ENCODE measurements around the gene UFC1.
A peak's percentile ranks its signal among the peaks of the same experiment; 100 is the strongest.
"Not testable (repeated sequence)": the region's sequence is repeated elsewhere in the genome, so short reads cannot be mapped to it uniquely, and the experiment has no call there.

The UFC1 gene

DNA sequence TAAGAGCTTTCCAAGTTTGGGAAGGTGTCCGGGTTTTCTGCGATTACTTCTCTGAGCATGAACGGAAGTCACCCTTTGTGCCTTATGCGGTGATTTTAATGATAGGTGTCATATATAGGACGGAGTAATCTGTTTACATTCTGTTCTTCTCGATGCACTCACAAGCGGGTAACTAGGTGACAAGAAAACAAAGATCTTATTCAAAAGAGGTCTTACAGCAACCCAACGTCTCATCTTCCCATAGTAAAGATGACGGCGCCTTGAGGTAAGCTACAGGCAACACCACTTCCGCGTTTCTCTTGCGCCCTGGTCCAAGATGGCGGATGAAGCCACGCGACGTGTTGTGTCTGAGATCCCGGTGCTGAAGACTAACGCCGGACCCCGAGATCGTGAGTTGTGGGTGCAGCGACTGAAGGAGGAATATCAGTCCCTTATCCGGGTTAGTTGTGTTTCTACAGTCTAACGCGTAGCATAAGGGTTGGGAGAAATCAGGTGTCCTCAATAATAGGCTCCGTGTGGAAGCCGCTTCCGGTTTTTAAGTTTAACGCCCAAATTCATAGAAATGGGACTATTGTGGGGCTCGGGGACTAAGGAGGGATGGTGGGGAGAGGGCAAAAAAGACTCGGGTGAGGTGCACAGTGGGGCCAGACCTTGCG is at the start of gene UFC1:
Gene UFC1 (plus strand): TSS at position 297 of the 656 bp plus-strand sequence. CDS start 20 bp downstream, at position 317.
- DNase-seq = peak; percentile 91

DNA sequence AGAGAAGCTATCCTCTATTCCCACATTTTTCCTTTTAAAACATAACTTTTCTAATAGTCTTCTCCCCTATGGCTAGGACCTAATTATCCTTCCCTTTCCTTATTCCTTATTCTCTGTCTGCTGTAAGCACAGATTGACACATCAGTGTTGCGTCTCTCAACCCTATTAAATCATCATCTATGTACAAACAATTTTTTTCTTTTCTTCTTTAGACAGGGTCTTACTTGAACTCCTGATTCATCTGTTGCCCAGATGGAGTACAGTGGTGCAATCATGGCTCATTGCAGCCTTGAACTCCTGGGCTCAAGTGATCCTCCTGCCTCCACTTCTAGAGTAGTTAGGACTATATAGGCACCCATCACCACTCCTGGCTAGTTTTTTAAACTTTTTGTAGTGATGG is 47.3 kb upstream of the UFC1 start:
- no peak for DNase-seq

DNA sequence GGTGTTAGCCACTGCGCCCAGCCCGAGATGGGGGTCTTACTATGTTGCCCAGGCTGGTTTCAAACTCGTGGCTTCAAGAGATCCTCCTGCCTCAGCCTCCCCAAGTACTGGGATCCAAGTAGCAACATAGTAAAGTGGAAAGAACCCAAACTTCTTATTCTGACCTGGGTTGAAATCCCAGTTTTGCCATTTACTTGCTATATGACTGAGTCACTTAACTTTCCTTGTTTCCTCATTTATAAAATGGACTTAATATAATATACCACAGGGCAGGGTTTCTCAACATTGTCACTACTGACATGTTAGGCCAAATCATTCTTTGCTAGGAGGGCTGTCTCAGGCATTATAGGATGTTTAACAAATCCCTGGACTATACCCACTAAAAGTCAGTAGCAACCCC is 42.7 kb upstream of the UFC1 start:
- DNase-seq = no peak

DNA sequence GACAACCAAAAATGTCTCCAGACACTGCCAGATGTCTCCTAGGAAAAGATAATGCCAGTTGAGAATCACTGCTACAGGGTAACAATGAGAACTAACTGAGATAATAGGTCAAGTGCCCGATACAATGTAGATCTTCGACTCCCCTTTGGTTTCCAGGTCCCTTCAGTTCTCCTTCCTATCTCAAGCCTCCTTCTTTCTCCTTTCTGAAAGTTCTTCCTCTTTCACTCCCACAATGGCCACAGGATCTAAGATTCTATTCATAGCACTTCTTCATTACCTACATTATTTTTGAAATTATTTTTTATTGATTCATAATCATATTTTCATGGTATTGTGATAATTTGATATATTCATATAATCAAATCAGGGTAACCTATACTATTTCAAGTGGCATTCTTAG is 42.3 kb upstream of the UFC1 start:
- no peak for DNase-seq

DNA sequence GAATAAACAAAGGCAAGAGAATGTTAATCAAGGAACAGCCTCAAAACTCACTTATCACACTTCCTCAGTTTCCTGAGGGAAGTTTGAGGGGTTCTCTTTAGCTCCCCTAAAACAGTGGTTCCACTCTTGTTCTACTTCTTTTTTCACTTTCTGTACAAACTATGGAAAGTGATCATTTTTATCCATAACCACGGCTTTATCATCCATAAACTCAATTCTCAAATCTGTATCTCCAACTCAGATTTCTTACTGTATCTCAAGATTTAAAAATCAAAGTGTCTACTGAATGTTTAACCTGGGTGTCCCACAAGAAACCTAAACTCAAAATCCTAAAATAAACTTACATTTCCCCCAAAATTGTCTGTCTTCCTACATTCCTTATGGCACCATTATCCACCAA is 39.9 kb upstream of the UFC1 start:
- no peak for DNase-seq

DNA sequence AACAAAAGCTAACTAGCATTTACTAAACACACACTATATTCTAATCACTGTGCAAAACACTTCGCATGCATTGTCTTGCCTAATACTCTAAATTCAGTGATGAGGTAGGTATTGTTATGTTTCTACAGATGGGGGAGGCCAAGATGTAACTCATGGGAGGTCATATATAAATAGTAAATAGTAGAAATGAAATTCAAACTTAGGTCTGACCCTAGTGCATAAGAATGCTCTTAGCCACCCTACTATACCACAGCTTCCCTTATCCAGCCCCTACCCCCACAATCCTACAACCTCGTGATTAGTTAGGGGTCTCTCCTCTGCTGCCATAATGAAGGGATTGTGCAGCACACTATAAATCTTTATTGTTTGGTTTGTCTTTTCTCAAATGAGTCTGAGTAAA is 39.2 kb upstream of the UFC1 start:
- DNase-seq = no peak

DNA sequence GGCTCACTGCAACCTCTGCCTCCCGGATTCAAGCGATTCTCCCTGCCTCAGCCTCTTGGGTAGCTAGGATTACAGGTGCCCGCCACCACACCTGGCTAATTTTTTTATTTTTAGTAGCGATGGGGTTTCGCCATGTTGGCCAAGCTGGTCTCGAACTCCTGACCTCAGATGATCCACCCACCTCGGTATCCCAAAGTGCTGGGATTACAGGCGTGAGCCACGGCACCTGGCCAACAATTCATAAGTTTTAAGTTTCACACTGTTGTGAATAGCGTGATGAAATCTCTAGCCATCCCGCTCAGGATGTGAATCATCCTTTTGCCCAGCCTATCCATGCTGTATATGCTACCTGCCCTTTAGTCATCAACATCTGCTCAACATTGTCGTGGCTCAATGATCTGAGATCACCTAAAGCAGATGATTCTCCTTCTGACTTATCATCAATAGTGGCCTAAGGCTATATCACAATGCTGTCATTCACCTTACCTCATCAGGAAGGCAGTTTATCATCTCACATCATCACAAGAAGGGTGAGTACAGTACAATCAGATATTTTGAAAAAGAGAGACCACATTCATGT is 38.6 kb upstream of the UFC1 start:
- peak; percentile 79 for DNase-seq

DNA sequence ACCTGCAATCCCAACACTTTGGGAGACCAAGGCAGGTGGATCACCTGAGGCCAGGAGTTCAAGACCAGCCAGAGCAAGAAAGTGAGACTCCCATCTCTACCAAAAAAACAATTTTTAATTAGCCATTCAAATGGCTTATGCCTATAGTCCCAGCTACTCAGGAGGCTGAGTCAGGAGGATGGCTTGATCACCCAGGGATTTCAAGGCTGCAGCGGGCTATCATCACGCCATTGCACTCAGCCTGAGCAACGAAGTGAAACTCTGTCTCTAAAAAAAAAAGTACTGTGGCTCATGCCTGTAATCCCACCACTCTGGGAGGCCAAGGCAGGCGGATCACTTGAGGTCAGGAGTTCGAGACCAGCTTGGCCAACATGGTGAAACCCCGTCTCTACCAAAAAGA is 37.8 kb upstream of the UFC1 start:
- DNase-seq = not testable (repeated sequence)

- DNase-seq = peak; percentile 75
Observed at GRCh38 chr1:161117759-161118581, 35.8 kb upstream of the UFC1 start, which contains the start of the genes NIT1 and PFDN2. NIT1 (plus strand) TSS chr1:161118105; CDS start chr1:161118177, 72 bp downstream. PFDN2 (minus strand) TSS chr1:161118037; CDS start chr1:161118026, 11 bp downstream.

DNA sequence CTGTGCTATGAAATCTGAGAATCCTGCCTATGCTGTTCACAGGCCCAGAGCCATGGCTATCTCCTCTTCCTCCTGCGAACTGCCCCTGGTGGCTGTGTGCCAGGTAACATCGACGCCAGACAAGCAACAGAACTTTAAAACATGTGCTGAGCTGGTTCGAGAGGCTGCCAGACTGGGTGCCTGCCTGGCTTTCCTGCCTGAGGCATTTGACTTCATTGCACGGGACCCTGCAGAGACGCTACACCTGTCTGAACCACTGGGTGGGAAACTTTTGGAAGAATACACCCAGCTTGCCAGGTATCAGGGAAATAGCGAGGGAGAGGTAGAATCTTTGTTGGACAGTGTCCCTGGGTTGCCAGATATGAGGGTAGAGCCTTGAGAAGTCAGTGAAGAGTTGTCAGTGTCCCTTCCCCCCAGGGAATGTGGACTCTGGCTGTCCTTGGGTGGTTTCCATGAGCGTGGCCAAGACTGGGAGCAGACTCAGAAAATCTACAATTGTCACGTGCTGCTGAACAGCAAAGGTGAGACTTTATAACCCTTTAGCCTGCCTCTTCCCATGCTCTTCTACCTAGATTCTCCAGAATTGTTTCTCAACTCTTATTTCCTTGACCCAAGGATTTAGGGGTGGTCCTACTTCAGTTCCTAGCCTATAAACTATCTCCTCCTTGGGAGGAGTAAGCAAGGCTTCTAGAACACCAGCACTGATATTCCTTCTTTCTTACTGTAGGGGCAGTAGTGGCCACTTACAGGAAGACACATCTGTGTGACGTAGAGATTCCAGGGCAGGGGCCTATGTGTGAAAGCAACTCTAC is 34.5 kb upstream of the UFC1 start:
- peak; percentile 61 for DNase-seq

DNA sequence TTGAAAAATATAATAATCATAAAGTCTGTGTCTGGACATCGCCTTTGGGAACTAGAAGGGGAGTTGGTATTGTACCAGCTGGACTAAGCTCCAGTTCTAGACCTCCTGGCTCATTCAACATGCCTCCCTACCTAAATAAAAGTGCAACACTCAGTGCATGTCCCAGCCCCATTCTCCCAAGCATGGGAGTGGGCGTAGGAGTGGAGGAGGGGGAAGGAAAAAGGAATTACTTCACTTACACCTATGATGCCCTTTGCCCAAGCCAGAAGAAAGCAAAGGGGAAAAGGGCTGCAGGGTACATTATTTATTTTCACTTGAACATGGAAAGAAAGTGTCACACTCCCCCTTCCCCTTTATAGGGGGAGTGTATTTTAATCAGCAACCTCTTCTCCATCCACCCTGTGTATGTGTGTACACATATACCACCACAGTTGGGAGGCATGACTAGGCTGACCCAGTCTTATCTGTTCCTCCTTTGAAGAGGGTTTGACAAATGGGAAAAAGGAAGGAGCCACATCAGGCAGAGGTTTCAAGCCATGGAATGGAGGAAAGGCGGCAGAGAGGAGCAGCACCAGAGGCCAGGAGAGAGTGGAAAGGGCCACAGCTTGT is 32.6 kb upstream of the UFC1 start:
- DNase-seq = no peak

- no peak for DNase-seq
Observed at GRCh38 chr1:161121834-161122233, 31.9 kb upstream of the UFC1 start.

- no peak for DNase-seq
Observed at GRCh38 chr1:161122967-161123366, 30.8 kb upstream of the UFC1 start.

DNA sequence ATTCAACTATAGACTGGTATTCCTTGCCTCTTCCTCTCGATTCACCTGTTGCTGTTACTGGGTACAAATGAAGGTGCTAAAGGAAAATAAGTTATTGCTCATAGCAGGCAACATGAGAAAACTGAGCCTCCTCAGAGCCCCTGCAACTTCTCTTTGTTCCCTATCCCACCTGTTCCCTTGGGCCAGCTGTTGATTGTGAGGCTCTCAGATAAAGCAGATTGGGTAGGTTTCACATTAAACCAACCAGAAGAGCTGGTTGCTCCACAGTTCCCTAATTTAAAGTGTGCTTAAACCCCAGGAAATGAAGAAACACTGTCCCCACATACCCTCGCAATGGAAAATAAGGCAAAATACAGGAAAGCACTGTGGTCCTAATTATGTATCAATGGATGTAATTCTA is 26.1 kb upstream of the UFC1 start:
- no peak for DNase-seq

DNA sequence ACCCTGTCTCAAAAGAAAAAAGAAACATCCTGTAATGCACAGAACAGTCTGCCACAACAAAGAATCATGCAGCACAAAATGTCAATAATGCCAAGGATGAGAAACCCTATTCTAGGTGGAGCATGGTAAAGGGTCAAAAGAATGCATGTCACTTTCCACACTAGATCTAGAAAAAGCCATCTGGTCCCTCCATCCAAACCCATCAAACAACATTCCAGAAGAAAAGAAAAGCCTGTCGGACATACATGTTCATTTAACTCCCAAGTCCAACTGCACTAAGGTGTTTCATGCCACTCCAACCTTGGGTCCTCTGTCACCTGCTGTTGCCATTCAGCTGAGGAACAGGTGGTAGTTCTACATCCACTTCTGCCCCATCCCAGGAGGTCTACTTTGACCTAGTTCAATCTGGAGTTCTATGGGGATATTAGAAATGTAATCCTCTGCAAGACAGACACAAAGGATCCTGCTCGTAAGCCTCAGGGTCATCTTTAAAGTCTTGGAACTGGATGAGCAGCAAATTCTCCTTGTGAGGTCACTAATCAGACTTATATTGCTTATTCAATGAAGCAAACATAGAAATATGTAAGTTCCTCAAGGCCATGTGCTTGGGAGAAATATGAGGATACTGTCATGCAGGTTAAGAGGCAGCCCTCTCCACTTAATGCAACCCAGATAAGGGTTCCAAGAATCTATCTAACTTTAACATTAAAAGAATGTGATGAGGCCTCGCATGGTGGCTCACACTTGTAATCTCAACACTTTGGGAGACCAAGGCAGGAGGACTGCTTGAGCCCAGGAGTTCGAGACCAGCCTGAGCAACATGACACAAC is 25.0 kb upstream of the UFC1 start:
- no peak for DNase-seq

- no peak for DNase-seq
Observed at GRCh38 chr1:161130266-161130665, 23.5 kb upstream of the UFC1 start.

DNA sequence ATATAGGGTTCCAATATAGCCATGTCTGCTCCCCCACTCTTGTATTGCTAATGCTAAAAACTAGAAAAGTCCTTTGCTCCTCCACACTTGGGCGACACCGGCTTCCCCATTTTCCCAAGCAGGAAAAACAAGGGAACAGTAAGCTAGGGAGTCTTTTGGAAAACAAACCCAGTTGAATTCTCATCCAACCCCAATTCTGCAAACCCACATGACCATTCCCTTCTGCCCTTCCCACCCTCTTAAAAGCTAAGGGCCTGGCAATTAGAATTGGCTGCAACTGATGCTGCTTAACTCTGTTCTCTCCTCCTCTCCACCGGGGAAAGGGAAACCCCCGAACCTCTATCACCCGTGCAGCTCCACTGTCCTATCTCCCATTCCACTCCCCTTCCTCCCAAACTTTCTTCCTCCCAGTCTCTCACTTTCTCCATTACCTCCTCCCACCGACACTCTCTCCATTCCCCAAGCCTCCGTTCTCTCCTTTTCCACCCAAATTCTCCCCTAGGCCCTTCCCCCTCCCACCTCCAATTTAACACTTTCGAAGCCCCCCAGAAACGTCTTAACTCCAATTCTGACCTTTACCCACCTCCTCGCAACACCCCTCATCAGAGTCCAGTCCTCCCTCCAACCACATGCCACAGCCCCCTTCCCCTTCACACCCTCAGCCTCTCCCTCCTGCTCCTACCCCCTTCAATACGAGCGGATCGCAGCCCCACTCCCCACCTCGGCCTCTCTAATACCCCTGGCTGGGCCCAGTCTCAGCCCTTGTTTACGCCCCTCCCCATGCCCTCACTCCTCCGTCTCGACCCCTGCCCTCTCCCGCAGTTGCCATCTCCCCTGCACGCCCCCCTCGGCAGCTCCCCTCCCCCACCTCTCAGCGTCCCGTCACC is 22.0 kb upstream of the UFC1 start:
- DNase-seq = no peak

GRCh38 chr1:161132410-161133219 is 21.2 kb upstream of the UFC1 start, which contains the start of gene DEDD:
DEDD (minus strand) TSS chr1:161132667; CDS start chr1:161124462, 8,205 bp downstream.
- peak; percentile 98 for DNase-seq

GRCh38 chr1:161133220-161133740 is 20.5 kb upstream of the UFC1 start:
- DNase-seq = no peak
